ENCODE data around the gene PCDHGC3. TPM values are rescaled to one million over a fixed set of nuclear protein-coding genes. Genes with fewer than 3 reads are reported as not detected.

PCDHGC3 gene
- total and polyA plus RNA-seq, 2 of the 8 experiments (the other 6 are each of a cell fraction or from before 2014, with no cell fraction given) = 4.7 to 18.6 TPM

GRCh38 chr5:141523991-141524390 is 48.2 kb downstream of the PCDHGC3 start:
- no peaks in the 10 kb centered on the region for H3K23me2 ChIP-seq (ENCODE audit: low read depth, low read length)
- H3K14ac ChIP-seq (ENCODE audit: insufficient read length) = no peak overlapping the region
- no peak overlapping the region for H3K4ac ChIP-seq (replicated peaks; ENCODE audit: insufficient read length, low read depth, low read length)
- H2BK5ac ChIP-seq (ENCODE audit: low read depth, low read length) = no peak overlapping the region
- H3K23ac ChIP-seq (ENCODE audit: insufficient read length) = no peak overlapping the region
- peak overlapping the region in 1 of 2 experiments; percentile 17; a peak in 1 of 4 replicates for H3K4me2 ChIP-seq (ENCODE audit: insufficient read depth in 1 of 2, low read depth in 2 of 2, low read length in 2 of 2)
- H2BK20ac ChIP-seq (ENCODE audit: low read length) = no peak overlapping the region
- H3K4me3 ChIP-seq (ENCODE audit: extremely low read depth in 1 of 4, insufficient read depth in 2 of 4, low read depth in 3 of 4, low read length in 4 of 4) = no peak overlapping the region
- H3K56ac ChIP-seq (replicated peaks; ENCODE audit: insufficient read length, low read depth, low read length) = no peak overlapping the region
- 0 out of 2 replicates have a peak overlapping the region, but pooled peaks have one; percentile 41 for H2BK12ac ChIP-seq (ENCODE audit: low read depth, low read length)
- DNase-seq (ENCODE audit: low read depth in 1 of 2, low spot score in 2 of 2) (no peak), FAIRE-seq (no peak)
- no peak overlapping the region for H2BK120ac ChIP-seq (replicated peaks; ENCODE audit: low read depth, low read length)
- H3K9me3 ChIP-seq (ENCODE audit: insufficient read depth in 2 of 2, low read depth in 1 of 2, low read length in 1 of 2) = no peaks in the 10 kb centered on the region
- no peak overlapping the region for H3K18ac ChIP-seq (ENCODE audit: extremely low read depth, low read length)
- no peak overlapping the region for H2AFZ ChIP-seq (ENCODE audit: low read length)
- no peak overlapping the region for H4K8ac ChIP-seq (ENCODE audit: extremely low read depth, insufficient read depth, low read length)
- peak overlapping the region; percentile 28 for H4K91ac ChIP-seq (replicated peaks; ENCODE audit: insufficient read length, low read length)
- H3K79me1 ChIP-seq (ENCODE audit: low read depth, low read length) = no peaks in the 10 kb centered on the region
- WGBS, 2 experiments (ENCODE audit: extremely low coverage in 1 of 2, insufficient coverage in 1 of 2, insufficient read length in 1 of 2, insufficient replicate concordance in 2 of 2, low coverage in 1 of 2, low lambda C conversion rate in 2 of 2, missing lambda C conversion rate in 1 of 2) = 96% methylated on average over 8 of the region's 8 CpGs; no CpG with 5 or more reads in 1 of the 2 experiments
- ChIA-PET POLR2A (ENCODE audit: partially characterized antibody) (interaction anchor here (1.0 to 4.8 kb wide), 6 partner anchors 10 to 106 kb away, joined by 3 to 29 read pairs (median 5); partner anchors contain the start of genes PCDHGA11 and PCDHGB7), CTCF (ENCODE audit: partially characterized antibody) (interaction anchor here (0.6 to 50.9 kb wide), 49 partner anchors 11 to 467 kb away, joined by 3 to 1236 read pairs (median 5); partner anchors contain the start of genes PCDHB12, PCDHB14, PCDHB15 and PCDHB16)
- H3K79me2 ChIP-seq (ENCODE audit: control insufficient read depth in 1 of 2, insufficient read depth in 2 of 2, low read length in 2 of 2) = no peaks in the 10 kb centered on the region
- no peak overlapping the region for H4K5ac ChIP-seq (ENCODE audit: insufficient read length, low read depth, low read length)
- peak overlapping the region; percentile 57; the same call in 1 of the 2 replicates for H2AK5ac ChIP-seq (ENCODE audit: low read depth, low read length)
- H4K20me1 ChIP-seq (replicated peaks in 1 of 2; ENCODE audit: control insufficient read depth in 1 of 2, insufficient read depth in 2 of 2, low read length in 2 of 2) = no peaks in the 10 kb centered on the region
- peaks cover 21 to 48% (median 44%) of the 10 kb centered on the region in 4 experiments for H3K36me3 ChIP-seq (ENCODE audit: control insufficient read depth in 2 of 4, insufficient read depth in 4 of 4, low read length in 3 of 4)
- no peak overlapping the region for H3K9ac ChIP-seq (replicated peaks in 1 of 4; ENCODE audit: extremely low read depth in 1 of 4, low read depth in 3 of 4, low read length in 3 of 4)
- H3K4me1 ChIP-seq (replicated peaks in 1 of 4; ENCODE audit: control insufficient read depth in 3 of 4, insufficient read depth in 4 of 4, low read length in 3 of 4) = peaks cover 2 to 15% (median 8%) of the 10 kb centered on the region in 4 experiments; a peak in 6 of 7 replicates
- H2BK15ac ChIP-seq (ENCODE audit: low read length) = no peak overlapping the region
- peak overlapping the region; percentile 26 for H3K27ac ChIP-seq (ENCODE audit: low read depth, low read length)
- no peaks in the 10 kb centered on the region for H3K27me3 ChIP-seq (replicated peaks in 1 of 4; ENCODE audit: control insufficient read depth in 3 of 4, extremely low read depth in 1 of 4, insufficient read depth in 3 of 4, low read length in 3 of 4)
- TF ChIP-seq MAX (IDR thresholded peaks at IDR 0.05) (no peak), BCL11A (IDR thresholded peaks at IDR 0.05; ENCODE audit: low read depth in 2 of 2, low read length in 2 of 2) (no peak), CTBP2 (IDR thresholded peaks at IDR 0.05; ENCODE audit: borderline replicate concordance, insufficient read depth, insufficient read length, low read length) (no peak), KDM1A (IDR thresholded peaks at IDR 0.05; ENCODE audit: borderline replicate concordance, low read length) (no peak), HDAC2 (IDR thresholded peaks at IDR 0.05; ENCODE audit: borderline replicate concordance in 1 of 2, low read depth in 2 of 2, low read length in 2 of 2) (no peak), CHD2 (IDR thresholded peaks at IDR 0.05; ENCODE audit: low read length) (no peak), HDAC6 (IDR thresholded peaks at IDR 0.05; ENCODE audit: low read depth, low read length) (no peak), SP4 (IDR thresholded peaks at IDR 0.05; ENCODE audit: low read length) (no peak), SAP30 (IDR thresholded peaks at IDR 0.05; ENCODE audit: insufficient read depth, insufficient replicate concordance, low read length) (no peak), PHF8 (conservative IDR thresholded peaks at IDR 0.05; ENCODE audit: low read depth, low read length) (no peak), POU5F1 (IDR thresholded peaks at IDR 0.05; ENCODE audit: low read depth, low read length) (no peak)
- TF ChIP-seq, protein P1, sequence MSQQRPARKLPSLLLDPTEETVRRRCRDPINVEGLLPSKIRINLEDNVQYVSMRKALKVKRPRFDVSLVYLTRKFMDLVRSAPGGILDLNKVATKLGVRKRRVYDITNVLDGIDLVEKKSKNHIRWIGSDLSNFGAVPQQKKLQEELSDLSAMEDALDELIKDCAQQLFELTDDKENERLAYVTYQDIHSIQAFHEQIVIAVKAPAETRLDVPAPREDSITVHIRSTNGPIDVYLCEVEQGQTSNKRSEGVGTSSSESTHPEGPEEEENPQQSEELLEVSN (IDR thresholded peaks at IDR 0.05) = no peak
